Mesendoderm (in vitro differentiated cells): ENCODE data around the gene C5orf15.

Source experiments
- DNase-seq: peaks from one replicate; pipeline ENCODE4 v3.0.0; 2013
- H2AK5ac ChIP-seq: 2 replicates; pipeline ENCODE4 v1.6.1; 2013; ENCODE audit warnings: low read length, inconsistent platforms
- H2BK120ac ChIP-seq: 2 replicates; pipeline ENCODE4 v1.6.1; 2013; ENCODE audit warnings: low read depth, mild to moderate bottlenecking, low read length, moderate library complexity, mixed read lengths
- H2BK15ac ChIP-seq: replicated peaks from 2 replicates; pipeline ENCODE4 v1.6.1; 2013; ENCODE audit warnings: low read depth, mild to moderate bottlenecking, moderate library complexity
- H2BK5ac ChIP-seq: 2 replicates; pipeline ENCODE4 v1.6.1; 2013; ENCODE audit warnings: low read length, inconsistent platforms
- H3K18ac ChIP-seq: 2 replicates; pipeline ENCODE4 v1.6.1; 2013; ENCODE audit warnings: mild to moderate bottlenecking, low read length, mixed read lengths
- H3K23ac ChIP-seq: one replicate; pipeline ENCODE4 v1.6.1; 2013; ENCODE audit warnings: low read length
- H3K27ac ChIP-seq: 2 replicates; pipeline ENCODE4 v1.5.1; 2013; ENCODE audit warnings: low read depth, mild to moderate bottlenecking, inconsistent platforms, low read length, moderate library complexity
- H3K27me3 ChIP-seq: 2 replicates; pipeline ENCODE4 v1.6.1; 2013; ENCODE audit warnings: low read length, control low read depth, mild to moderate bottlenecking, inconsistent platforms; ENCODE audit not compliant: insufficient read depth, poor library complexity
- H3K36me3 ChIP-seq: 2 replicates; pipeline ENCODE4 v1.6.1; 2013; ENCODE audit warnings: low read length, inconsistent platforms; ENCODE audit not compliant: control insufficient read depth, insufficient read depth
- H3K4ac ChIP-seq: one replicate; pipeline ENCODE4 v1.6.1; 2013; ENCODE audit warnings: low read depth, mild to moderate bottlenecking, low read length, moderate library complexity
- H3K4me1 ChIP-seq: 2 replicates; pipeline ENCODE4 v1.6.1; 2013; ENCODE audit warnings: low read depth, low read length, inconsistent platforms; ENCODE audit not compliant: control insufficient read depth
- H3K4me2 ChIP-seq: 2 replicates; pipeline ENCODE4 v1.6.1; 2013; ENCODE audit warnings: low read length
- H3K4me3 ChIP-seq: 2 replicates; pipeline ENCODE4 v1.5.1; 2013; ENCODE audit warnings: mild to moderate bottlenecking, low read length
- H3K56ac ChIP-seq: one replicate; pipeline ENCODE4 v1.6.1; 2013; ENCODE audit warnings: low read length
- H3K79me1 ChIP-seq: 2 replicates; pipeline ENCODE4 v1.6.1; 2013; ENCODE audit warnings: low read length, inconsistent platforms
- H3K79me2 ChIP-seq: 2 replicates; pipeline ENCODE4 v1.6.1; 2013; ENCODE audit warnings: mild to moderate bottlenecking, low read length; ENCODE audit not compliant: control insufficient read depth, insufficient read depth
- H3K9ac ChIP-seq: 2 replicates; pipeline ENCODE4 v1.6.1; 2013; ENCODE audit warnings: low read length, inconsistent platforms
- H4K5ac ChIP-seq: one replicate; pipeline ENCODE4 v1.6.1; 2013; ENCODE audit warnings: low read length
- H4K8ac ChIP-seq: one replicate; pipeline ENCODE4 v1.6.1; 2013; ENCODE audit warnings: low read depth, mild to moderate bottlenecking, control low read depth, low read length, moderate library complexity
- WGBS: extraction: QIAGEN DNeasy Blood & Tissue Kit; methylation state at CpG from one replicate; pipeline ENCODE4 v1.1.7; 2013; ENCODE audit warnings: low lambda C conversion rate, missing lambda C conversion rate; ENCODE audit not compliant: insufficient coverage; ENCODE audit errors: extremely low coverage; 5-methylcytosine and 5-hydroxymethylcytosine counted together

Gene C5orf15

GRCh38 chr5:134000696-134001453 lies 32.5 kb upstream of the C5orf15 start:
- Histone ChIP-seq H3K27me3 (no peaks in the 10 kb centered on the region), H4K8ac (no peak overlapping the region), H3K23ac (no peak overlapping the region), H3K79me2 (peaks cover 87% of the 10 kb centered on the region), H3K4me1 (peaks cover 17% of the 10 kb centered on the region), H2AK5ac (no peak overlapping the region), H3K18ac (no peak overlapping the region), H3K4me3 (no peak overlapping the region), H4K5ac (no peak overlapping the region), H3K79me1 (peaks cover 14% of the 10 kb centered on the region), H2BK5ac (no peak overlapping the region), H3K36me3 (peaks cover 3% of the 10 kb centered on the region), H3K27ac (no peak overlapping the region), H3K56ac (no peak overlapping the region), H3K4me2 (no peak overlapping the region), H2BK15ac (no peak overlapping the region), H3K9ac (no peak overlapping the region), H3K4ac (no peak overlapping the region), H2BK120ac (no peak overlapping the region)
- WGBS: no CpG with 5 or more reads among the region's 10 CpGs
- DNase-seq: no peak

DNA sequence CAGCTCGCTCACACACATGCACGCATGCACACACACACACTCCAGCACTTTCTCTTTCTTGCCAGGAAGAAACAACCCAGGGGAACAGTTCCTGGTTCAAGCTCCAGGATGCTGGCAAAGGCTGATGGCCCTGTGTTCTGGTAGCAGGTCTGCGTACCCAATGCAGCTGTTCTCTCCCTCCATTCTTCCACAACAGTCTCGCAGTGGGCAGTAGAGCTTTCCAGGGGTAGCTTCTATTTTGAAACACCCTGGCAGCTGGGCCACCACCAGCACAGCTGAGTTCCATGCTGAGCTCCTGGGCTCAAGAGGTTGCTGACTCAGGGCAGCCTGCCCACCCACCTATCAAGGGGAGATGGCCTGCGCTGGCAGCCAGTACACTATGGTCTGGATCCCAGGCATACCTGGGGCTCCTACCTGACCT lies 31.7 kb upstream of the C5orf15 start:
- Histone ChIP-seq H2BK15ac (no peak overlapping the region), H4K5ac (no peak overlapping the region), H3K4me1 (peaks cover 22% of the 10 kb centered on the region), H3K56ac (no peak overlapping the region), H3K79me2 (peaks cover 95% of the 10 kb centered on the region), H3K27ac (no peak overlapping the region), H3K27me3 (no peaks in the 10 kb centered on the region), H3K79me1 (peaks cover 15% of the 10 kb centered on the region), H2BK5ac (no peak overlapping the region), H3K36me3 (peaks cover 3% of the 10 kb centered on the region), H2AK5ac (no peak overlapping the region), H2BK120ac (no peak overlapping the region), H3K18ac (no peak overlapping the region), H3K9ac (no peak overlapping the region), H3K4ac (no peak overlapping the region), H4K8ac (no peak overlapping the region), H3K4me2 (no peak overlapping the region), H3K4me3 (no peak overlapping the region), H3K23ac (peak overlapping the region; percentile 99)
- WGBS: no CpG with 5 or more reads among the region's 5 CpGs
- DNase-seq: no peak

DNA sequence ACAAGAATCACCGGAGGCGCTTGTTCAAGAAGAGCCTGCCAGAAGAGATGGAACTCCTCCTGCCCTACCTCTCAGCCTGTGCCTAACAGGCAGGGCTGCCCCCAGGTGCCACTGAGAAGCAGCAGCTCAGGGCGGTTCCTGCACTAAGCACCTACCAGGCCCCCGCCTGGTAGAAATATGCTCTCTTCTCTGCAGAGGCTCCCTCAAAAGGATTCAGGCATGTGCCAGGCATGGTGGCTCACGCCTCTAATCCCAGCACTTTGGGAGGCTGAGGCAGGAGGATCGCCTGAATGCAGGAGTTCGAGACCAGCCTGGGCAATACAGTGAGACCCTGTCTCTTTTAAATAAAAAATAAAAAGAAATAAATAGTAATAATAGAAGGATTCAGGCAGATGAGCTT lies 30.4 kb upstream of the C5orf15 start:
- WGBS: no CpG with 5 or more reads among the region's 7 CpGs
- no peak overlapping the region for H4K8ac ChIP-seq
- H3K56ac ChIP-seq: no peak overlapping the region
- no peak overlapping the region for H2AK5ac ChIP-seq
- no peak overlapping the region for H4K5ac ChIP-seq
- H3K4me2 ChIP-seq: no peak overlapping the region
- H3K27me3 ChIP-seq: no peaks in the 10 kb centered on the region
- H3K23ac ChIP-seq: no peak overlapping the region
- H3K9ac ChIP-seq: no peak overlapping the region
- H3K79me2 ChIP-seq: peaks cover 99% of the 10 kb centered on the region
- no peak overlapping the region for H3K4ac ChIP-seq
- H2BK120ac ChIP-seq: no peak overlapping the region
- DNase-seq: no peak
- H2BK15ac ChIP-seq: no peak overlapping the region
- H3K36me3 ChIP-seq: peaks cover 3% of the 10 kb centered on the region
- H3K27ac ChIP-seq: no peak overlapping the region
- H2BK5ac ChIP-seq: no peak overlapping the region
- H3K79me1 ChIP-seq: peaks cover 15% of the 10 kb centered on the region
- peaks cover 22% of the 10 kb centered on the region for H3K4me1 ChIP-seq
- H3K4me3 ChIP-seq: no peak overlapping the region
- H3K18ac ChIP-seq: no peak overlapping the region

- no peak overlapping the region for H2BK5ac ChIP-seq
- no CpG with 5 or more reads among the region's 6 CpGs for WGBS
Observed at GRCh38 chr5:133998042-133998441, 29.6 kb upstream of the C5orf15 start.

DNA sequence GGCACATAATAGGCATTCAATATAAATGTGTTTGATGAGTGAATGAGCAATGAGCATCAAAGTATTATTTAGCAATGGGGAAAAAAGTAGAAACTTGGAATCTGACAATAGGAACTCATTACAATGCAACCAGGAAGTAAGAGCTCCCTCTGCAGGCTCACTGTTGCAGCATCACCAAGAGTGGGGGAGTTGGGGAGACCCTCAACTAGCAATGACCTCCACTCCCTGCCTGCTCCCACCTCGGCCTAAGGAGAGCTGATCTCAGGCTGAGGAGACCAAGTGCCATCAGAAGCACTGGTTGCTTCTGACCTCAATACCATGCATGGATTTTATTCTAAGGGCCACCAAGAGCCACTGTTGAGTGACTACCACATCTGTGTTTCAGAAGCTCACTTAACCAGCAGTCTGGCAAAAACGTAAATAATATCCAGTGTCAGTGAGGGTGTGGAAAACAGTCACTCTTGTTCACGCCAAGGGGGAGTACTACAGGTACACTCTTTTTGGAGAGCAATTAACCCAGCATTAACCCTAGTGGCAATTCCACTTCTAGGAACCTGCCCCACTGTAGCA lies 28.3 kb upstream of the C5orf15 start:
- H2BK15ac ChIP-seq: no peak overlapping the region
- no peak overlapping the region for H3K56ac ChIP-seq
- H2BK5ac ChIP-seq: no peak overlapping the region
- no peak overlapping the region for H3K23ac ChIP-seq
- no CpG with 5 or more reads among the region's 3 CpGs for WGBS
- no peak overlapping the region for H3K27ac ChIP-seq
- peaks cover 13% of the 10 kb centered on the region for H3K4me1 ChIP-seq
- no peak overlapping the region for H3K4me2 ChIP-seq
- H4K8ac ChIP-seq: no peak overlapping the region
- H4K5ac ChIP-seq: no peak overlapping the region
- no peak overlapping the region for H3K18ac ChIP-seq
- H3K4ac ChIP-seq: no peak overlapping the region
- H2BK120ac ChIP-seq: no peak overlapping the region
- H3K4me3 ChIP-seq: no peak overlapping the region
- peaks cover 95% of the 10 kb centered on the region for H3K79me2 ChIP-seq
- peaks cover 20% of the 10 kb centered on the region for H3K79me1 ChIP-seq
- H3K36me3 ChIP-seq: no peaks in the 10 kb centered on the region
- H3K9ac ChIP-seq: no peak overlapping the region
- H2AK5ac ChIP-seq: no peak overlapping the region
- H3K27me3 ChIP-seq: no peaks in the 10 kb centered on the region
- DNase-seq: peak; percentile 48

More at GRCh38 chr5:133998042-133998441, 29.6 kb upstream of the C5orf15 start:
- H3K4me2 ChIP-seq: no peak overlapping the region
- H4K5ac ChIP-seq: no peak overlapping the region
- H2BK120ac ChIP-seq: no peak overlapping the region
- H3K79me1 ChIP-seq: peaks cover 16% of the 10 kb centered on the region
- no peak overlapping the region for H3K4me3 ChIP-seq
- H3K27me3 ChIP-seq: no peaks in the 10 kb centered on the region
- DNase-seq: no peak
- no peak overlapping the region for H2AK5ac ChIP-seq
- H2BK15ac ChIP-seq: no peak overlapping the region
- no peak overlapping the region for H3K9ac ChIP-seq
- no peak overlapping the region for H3K4ac ChIP-seq
- H3K79me2 ChIP-seq: peaks cover 99% of the 10 kb centered on the region
- no peak overlapping the region for H3K18ac ChIP-seq
- no peak overlapping the region for H4K8ac ChIP-seq
- H3K56ac ChIP-seq: no peak overlapping the region
- H3K4me1 ChIP-seq: peaks cover 20% of the 10 kb centered on the region
- H3K23ac ChIP-seq: no peak overlapping the region
- H3K27ac ChIP-seq: no peak overlapping the region
- H3K36me3 ChIP-seq: peaks cover 3% of the 10 kb centered on the region
